ENCODE results near the gene BMP7.

GRCh38 chr20:57145089-57145631 is 121.3 kb downstream of the BMP7 start:
- TF ChIP-seq YY1 (IDR thresholded peaks at IDR 0.05; ENCODE audit: insufficient read depth, insufficient read length): no peak
- no peak for TF ChIP-seq ZNF274 (IDR thresholded peaks at IDR 0.05; ENCODE audit: low read depth, low read length)
